Caco-2 (cell line): ENCODE results near the gene SH3D19. TPM values are rescaled to one million over a fixed set of nuclear protein-coding genes. Genes with fewer than 3 reads are reported as not detected.

Source experiments
- BruUV-seq: library from RNA; stranded (reverse); fragments of 400-500 nt; replicated peaks from 2 replicates; lab custom pipeline; 2021; lab: Mats Ljungman, UMichigan
- CTCF ChIA-PET: fragments of 300-600 bp; sonication (Branson Sonifier 250); formaldehyde crosslinking; loops from one replicate; lab custom pipeline; 2022; ENCODE audit warnings: antibody characterized with exemption; lab: Charles Lee
- POLR2A ChIA-PET: fragments of 300-600 bp; sonication (Branson Sonifier 250); formaldehyde crosslinking; loops from one replicate; lab custom pipeline; 2022; ENCODE audit warnings: antibody characterized with exemption; lab: Charles Lee
- DNase-seq, 2 experiments: peaks; one replicate each; pipeline versions ENCODE4 v3.0.0 to v3.0.0-alpha.2; 2020 to 2022
- H3K27me3 ChIP-seq: replicated peaks from 2 replicates; pipeline ENCODE4 v1.6.0; 2011; ENCODE audit warnings: low read length; ENCODE audit not compliant: control insufficient read depth, insufficient read depth
- H3K36me3 ChIP-seq: 2 replicates; pipeline ENCODE4 v1.5.1; 2011; ENCODE audit warnings: low read length; ENCODE audit not compliant: control insufficient read depth, insufficient read depth
- H3K4me1 ChIP-seq: fragments of 250-450 bp; sonication (Bioruptor Pico); 2 replicates; pipeline ENCODE4 v1.5.1; 2020; ENCODE audit warnings: mild to moderate bottlenecking
- H3K4me3 ChIP-seq: 2 replicates; pipeline ENCODE4 v1.5.1; 2011; ENCODE audit warnings: low read depth, mild to moderate bottlenecking, control low read depth, low read length
- H3K9me3 ChIP-seq: fragments of 250-450 bp; sonication (Bioruptor Pico); 2 replicates; pipeline ENCODE4 v1.5.1; 2020; ENCODE audit warnings: mild to moderate bottlenecking, moderate library complexity
- H3K27ac Mint-ChIP-seq: one replicate; pipeline ENCODE4 v1.8.0; 2022; ENCODE audit warnings: mixed read lengths; ENCODE audit not compliant: unreplicated experiment
- H3K27me3 Mint-ChIP-seq: one replicate; pipeline ENCODE4 v1.8.0; 2022; ENCODE audit warnings: mixed read lengths; ENCODE audit not compliant: insufficient read depth, unreplicated experiment
- H3K36me3 Mint-ChIP-seq: one replicate; pipeline ENCODE4 v1.8.0; 2022; ENCODE audit warnings: mild to moderate bottlenecking, mixed read lengths; ENCODE audit not compliant: insufficient read depth, unreplicated experiment
- H3K4me1 Mint-ChIP-seq: one replicate; pipeline ENCODE4 v1.8.0; 2022; ENCODE audit warnings: low read depth, mixed read lengths; ENCODE audit not compliant: unreplicated experiment
- H3K4me3 Mint-ChIP-seq: one replicate; pipeline ENCODE4 v1.8.0; 2022; ENCODE audit warnings: mild to moderate bottlenecking, moderate library complexity, mixed read lengths; ENCODE audit not compliant: unreplicated experiment
- H3K9me3 Mint-ChIP-seq: one replicate; pipeline ENCODE4 v1.8.0; 2022; ENCODE audit warnings: mixed read lengths; ENCODE audit not compliant: unreplicated experiment
- intact Hi-C: fragments of 100-400 bp; cut with micrococcal nuclease; formaldehyde crosslinking; loops from one replicate; pipeline ENCODE4 v1.10.0; 2022; ENCODE audit not compliant: unreplicated experiment
- total RNA-seq: library from RNA; stranded (reverse); gene quantifications from 2 replicates; pipeline ENCODE4 v1.2.3, GENCODE V29; 2022
- TF ChIP-seq, protein P1 (sequence below), 2 experiments: fragments of 200-600 bp in 1 of 2; IDR thresholded peaks; 1 replicate in 1 of 2; 2 replicates in 1 of 2; pipeline versions ENCODE4 v1.5.1 to v1.8.0; 2011 to 2022; ENCODE audit warnings: antibody characterized with exemption in 1 of 2, control low read depth in 1 of 2, inconsistent platforms in 1 of 2, low read depth in 1 of 2, low read length in 1 of 2, mild to moderate bottlenecking in 1 of 2, moderate library complexity in 1 of 2; ENCODE audit not compliant: insufficient read depth in 1 of 2, severe bottlenecking in 1 of 2, unreplicated experiment in 1 of 2

SH3D19 gene
- total RNA-seq, 1 experiment from 2014 or later, result 57.8 TPM

DNA sequence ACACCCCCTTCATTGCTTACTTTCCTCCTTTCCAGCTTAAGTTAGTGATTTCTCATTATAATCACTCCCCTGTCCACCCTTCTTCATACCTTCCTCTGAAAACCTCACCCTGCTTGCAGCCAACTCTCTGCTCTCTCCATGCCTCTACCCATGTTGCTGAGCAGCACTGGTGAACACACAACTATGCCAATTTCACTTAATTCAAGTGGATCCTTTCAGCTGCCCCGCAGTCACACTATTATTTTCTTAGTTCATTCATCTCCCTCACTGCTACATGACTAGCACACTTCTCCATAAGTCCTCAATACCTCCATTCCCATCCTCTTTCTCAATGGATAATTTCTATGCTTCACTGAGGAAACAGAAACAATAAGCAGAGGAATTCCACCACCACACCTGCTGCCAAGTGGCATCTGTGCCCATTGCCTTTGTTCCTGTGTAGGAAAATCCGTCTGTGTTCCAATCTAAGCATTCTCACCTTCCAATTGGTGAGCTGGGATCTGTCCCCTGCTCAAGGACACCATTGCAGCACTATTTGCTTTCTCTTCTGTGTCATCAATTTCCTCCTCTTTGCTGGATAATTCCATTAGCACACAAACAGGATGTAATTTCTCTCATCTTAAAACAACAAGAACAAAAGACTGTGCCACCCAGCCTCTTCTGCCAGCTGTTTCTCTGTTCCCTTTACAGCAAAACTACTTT is 73.7 kb downstream of the SH3D19 start:
- Histone ChIP-seq H3K27me3 (no peaks in the 10 kb centered on the region), H3K9me3 (no peaks in the 10 kb centered on the region), H3K4me1 (peaks cover 7% of the 10 kb centered on the region), H3K4me3 (no peak overlapping the region), H3K36me3 (no peaks in the 10 kb centered on the region)
- POLR2A ChIA-PET, result no interaction called here
- H3K27ac Mint-ChIP-seq, result no peak overlapping the region
- TF ChIP-seq, protein P1, sequence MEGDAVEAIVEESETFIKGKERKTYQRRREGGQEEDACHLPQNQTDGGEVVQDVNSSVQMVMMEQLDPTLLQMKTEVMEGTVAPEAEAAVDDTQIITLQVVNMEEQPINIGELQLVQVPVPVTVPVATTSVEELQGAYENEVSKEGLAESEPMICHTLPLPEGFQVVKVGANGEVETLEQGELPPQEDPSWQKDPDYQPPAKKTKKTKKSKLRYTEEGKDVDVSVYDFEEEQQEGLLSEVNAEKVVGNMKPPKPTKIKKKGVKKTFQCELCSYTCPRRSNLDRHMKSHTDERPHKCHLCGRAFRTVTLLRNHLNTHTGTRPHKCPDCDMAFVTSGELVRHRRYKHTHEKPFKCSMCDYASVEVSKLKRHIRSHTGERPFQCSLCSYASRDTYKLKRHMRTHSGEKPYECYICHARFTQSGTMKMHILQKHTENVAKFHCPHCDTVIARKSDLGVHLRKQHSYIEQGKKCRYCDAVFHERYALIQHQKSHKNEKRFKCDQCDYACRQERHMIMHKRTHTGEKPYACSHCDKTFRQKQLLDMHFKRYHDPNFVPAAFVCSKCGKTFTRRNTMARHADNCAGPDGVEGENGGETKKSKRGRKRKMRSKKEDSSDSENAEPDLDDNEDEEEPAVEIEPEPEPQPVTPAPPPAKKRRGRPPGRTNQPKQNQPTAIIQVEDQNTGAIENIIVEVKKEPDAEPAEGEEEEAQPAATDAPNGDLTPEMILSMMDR (IDR thresholded peaks at IDR 0.05; ENCODE audit: insufficient read depth in 1 of 2, low read depth in 1 of 2, low read length in 1 of 2, severe bottlenecking in 1 of 2, unreplicated experiment in 1 of 2), result no peak
- H3K36me3 Mint-ChIP-seq, result peaks cover 11% of the 10 kb centered on the region
- H3K4me1 Mint-ChIP-seq, result no peaks in the 10 kb centered on the region
- BruUV-seq, result no TSS peak
- CTCF ChIA-PET, result no interaction called here
- intact Hi-C loops, result no loop called here
- no peak overlapping the region for H3K4me3 Mint-ChIP-seq
- no peak for DNase-seq
- H3K9me3 Mint-ChIP-seq, result no peaks in the 10 kb centered on the region
- no peaks in the 10 kb centered on the region for H3K27me3 Mint-ChIP-seq

- no peaks in the 10 kb centered on the region for H3K9me3 Mint-ChIP-seq
- H3K9me3 ChIP-seq, result no peaks in the 10 kb centered on the region
- peaks cover 7% of the 10 kb centered on the region for H3K4me1 ChIP-seq
- no peak for DNase-seq
- H3K36me3 ChIP-seq, result no peaks in the 10 kb centered on the region
- ChIA-PET POLR2A (no interaction called here), CTCF (no interaction called here)
- H3K4me3 ChIP-seq, result no peak overlapping the region
- no peak overlapping the region for H3K4me3 Mint-ChIP-seq
- H3K27me3 Mint-ChIP-seq, result no peaks in the 10 kb centered on the region
- H3K4me1 Mint-ChIP-seq, result no peaks in the 10 kb centered on the region
- BruUV-seq, result no TSS peak
- intact Hi-C loops, result no loop called here
- peaks cover 6% of the 10 kb centered on the region for H3K36me3 Mint-ChIP-seq
- no peak overlapping the region for H3K27ac Mint-ChIP-seq
- TF ChIP-seq, protein P1 (IDR thresholded peaks at IDR 0.05; ENCODE audit: insufficient read depth in 1 of 2, low read depth in 1 of 2, low read length in 1 of 2, severe bottlenecking in 1 of 2, unreplicated experiment in 1 of 2), result no peak
- no peaks in the 10 kb centered on the region for H3K27me3 ChIP-seq
Measured at GRCh38 chr4:151250706-151251105, 74.7 kb downstream of the SH3D19 start.

- H3K27ac Mint-ChIP-seq, result no peak overlapping the region
- no peaks in the 10 kb centered on the region for H3K27me3 Mint-ChIP-seq
- Histone ChIP-seq H3K27me3 (no peaks in the 10 kb centered on the region), H3K9me3 (no peaks in the 10 kb centered on the region), H3K4me3 (no peak overlapping the region), H3K36me3 (no peaks in the 10 kb centered on the region), H3K4me1 (peaks cover 13% of the 10 kb centered on the region)
- no peaks in the 10 kb centered on the region for H3K36me3 Mint-ChIP-seq
- intact Hi-C loops, result no loop called here
- H3K9me3 Mint-ChIP-seq, result no peaks in the 10 kb centered on the region
- TF ChIP-seq, protein P1 (IDR thresholded peaks at IDR 0.05; ENCODE audit: insufficient read depth in 1 of 2, low read depth in 1 of 2, low read length in 1 of 2, severe bottlenecking in 1 of 2, unreplicated experiment in 1 of 2), result no peak
- no peak overlapping the region for H3K4me3 Mint-ChIP-seq
- DNase-seq, result no peak
- ChIA-PET CTCF (no interaction called here), POLR2A (no interaction called here)
- peaks cover 8% of the 10 kb centered on the region for H3K4me1 Mint-ChIP-seq
- no TSS peak for BruUV-seq
Measured at GRCh38 chr4:151248519-151248918, 76.9 kb downstream of the SH3D19 start.
